C4-2B (cell line): Measurements from ENCODE around the gene PDE5A.

ENCODE experiments used
- H3K27ac ChIP-seq: fragments of 450-650 bp; 2 replicates; pipeline ENCODE4 v1.5.1; 2017
- CTCF ChIP-seq: fragments of 450-650 bp; conservative IDR thresholded peaks from 2 replicates; pipeline ENCODE4 v1.5.1; 2017; ENCODE audit warnings: mild to moderate bottlenecking
- ZFX ChIP-seq: fragments of 450-650 bp; IDR thresholded peaks from 2 replicates; pipeline ENCODE4 v1.6.1; 2017

The PDE5A gene

GRCh38 chr4:119587796-119588195, 40.8 kb downstream of the PDE5A start:
- TF ChIP-seq ZFX: no peak
- TF ChIP-seq CTCF: no peak
- H3K27ac ChIP-seq: no peak overlapping the region

GRCh38 chr4:119585771-119586170, 42.8 kb downstream of the PDE5A start:
- H3K27ac ChIP-seq: no peak overlapping the region
- TF ChIP-seq CTCF (no peak), ZFX (no peak)

DNA sequence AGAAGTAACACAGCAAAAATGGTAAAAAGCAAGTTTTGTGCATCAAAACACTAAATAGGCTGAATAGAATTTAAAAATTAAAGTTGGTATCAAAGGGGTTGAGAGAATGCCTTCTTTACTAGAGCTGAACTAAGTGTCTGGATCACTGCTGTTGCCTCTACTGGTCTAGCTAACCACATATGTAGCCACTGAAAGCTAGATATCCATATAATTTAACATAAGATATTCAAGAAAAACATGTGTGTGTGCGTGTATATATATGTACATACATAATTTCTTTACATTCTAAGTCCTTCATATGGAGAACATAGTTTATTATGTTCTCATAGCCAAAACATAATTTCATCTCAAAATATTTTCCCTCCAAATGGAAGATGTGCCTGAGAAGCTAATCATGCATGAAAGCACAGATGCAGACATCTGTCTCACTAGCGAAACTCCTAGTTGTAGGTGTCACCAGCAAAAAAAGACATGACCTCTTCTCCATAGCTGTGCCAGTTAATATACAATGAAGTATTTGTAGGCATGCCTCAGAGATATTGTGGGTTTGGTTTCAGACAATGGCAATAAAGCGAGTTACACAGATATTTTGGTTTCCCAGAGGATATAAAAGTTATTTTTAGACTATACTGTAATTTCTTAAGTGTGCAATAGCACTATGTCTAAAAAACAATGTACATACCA, 47.3 kb downstream of the PDE5A start:
- H3K27ac ChIP-seq: no peak overlapping the region
- TF ChIP-seq ZFX (no peak), CTCF (no peak)

DNA sequence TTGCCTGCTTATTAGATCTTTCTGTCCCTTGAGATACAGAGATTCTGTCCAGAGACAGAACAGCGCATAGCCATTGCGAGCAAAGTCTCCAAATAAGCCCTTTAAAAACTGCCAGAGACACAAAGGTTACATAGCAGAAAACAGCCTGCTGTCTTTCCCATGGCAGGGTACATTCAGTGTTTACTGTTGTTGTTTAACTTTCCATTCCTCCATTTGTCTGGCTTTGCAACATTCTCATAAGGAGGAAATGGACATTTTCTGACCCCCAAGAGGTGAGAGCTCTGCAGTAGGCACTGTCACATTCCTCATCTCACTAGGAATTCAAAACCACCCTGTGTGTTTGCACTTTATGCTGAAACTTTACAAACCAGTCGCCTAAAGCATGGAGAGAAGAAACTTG, 48.3 kb downstream of the PDE5A start:
- no peak overlapping the region for H3K27ac ChIP-seq
- no peak for TF ChIP-seq ZFX
- TF ChIP-seq CTCF: no peak

GRCh38 chr4:119579823-119580222, 48.8 kb downstream of the PDE5A start:
- no peak for TF ChIP-seq CTCF
- TF ChIP-seq ZFX: no peak
- no peak overlapping the region for H3K27ac ChIP-seq

- no peak for TF ChIP-seq ZFX
- TF ChIP-seq CTCF: no peak
- H3K27ac ChIP-seq: no peak overlapping the region
These were observed 58.2 kb downstream of the PDE5A start for GRCh38 chr4:119570401-119570800.

GRCh38 chr4:119564106-119564505, 64.5 kb downstream of the PDE5A start:
- no peak overlapping the region for H3K27ac ChIP-seq
- no peak for TF ChIP-seq ZFX
- no peak for TF ChIP-seq CTCF
